ENCODE data around the gene SLC22A23.

Gene SLC22A23

DNA sequence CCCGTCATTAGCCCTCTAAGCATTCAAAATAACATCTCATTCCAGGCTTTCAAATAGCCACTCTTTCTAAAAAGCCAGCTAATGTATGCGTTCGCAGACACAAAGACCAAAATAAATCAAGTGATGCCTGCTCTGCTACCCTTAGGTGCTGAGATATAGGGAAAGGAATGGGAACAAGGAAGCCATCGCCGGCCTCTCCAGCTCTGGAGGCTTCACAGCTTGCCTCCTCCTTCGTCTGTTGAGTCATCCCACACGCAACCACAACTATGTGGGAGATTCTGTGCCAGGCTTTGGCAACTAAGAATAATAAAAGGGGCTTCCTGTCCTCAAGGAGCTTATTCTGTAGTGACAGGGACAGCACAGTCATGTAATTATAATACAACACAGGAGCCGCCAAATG is 27.3 kb upstream of the SLC22A23 start:
- Histone ChIP-seq H4K20me1 (ENCODE audit: control insufficient read depth, insufficient read depth, low read depth, low read length) (no peaks in the 10 kb centered on the region), H3K36me3 (ENCODE audit: control insufficient read depth, low read length) (no peaks in the 10 kb centered on the region), H3K4me1 (ENCODE audit: control insufficient read depth, low read length) (no peaks in the 10 kb centered on the region), H3K79me2 (ENCODE audit: control insufficient read depth, low read length) (no peaks in the 10 kb centered on the region), H3K9me3 (ENCODE audit: control insufficient read depth, insufficient read depth, low read length) (peaks cover 4% of the 10 kb centered on the region; the same call in 1 of the 2 replicates), H3K27me3 (ENCODE audit: control insufficient read depth, low read length) (no peaks in the 10 kb centered on the region; the same call in 1 of the 2 replicates), H3K4me2 (ENCODE audit: low read length) (no peak overlapping the region), H3K4me3 (ENCODE audit: low read length) (no peak overlapping the region), H3F3A (ENCODE audit: control insufficient read depth, insufficient read depth) (no peaks in the 10 kb centered on the region), H3K27ac (ENCODE audit: low read depth, low read length) (no peak overlapping the region), H3K9me2 (replicated peaks; ENCODE audit: control insufficient read depth, low read length) (no peaks in the 10 kb centered on the region)
- TF ChIP-seq EZH2phosphoT487 (IDR thresholded peaks at IDR 0.05; ENCODE audit: borderline replicate concordance, low read length) = no peak
- TF ChIP-seq, protein P1, sequence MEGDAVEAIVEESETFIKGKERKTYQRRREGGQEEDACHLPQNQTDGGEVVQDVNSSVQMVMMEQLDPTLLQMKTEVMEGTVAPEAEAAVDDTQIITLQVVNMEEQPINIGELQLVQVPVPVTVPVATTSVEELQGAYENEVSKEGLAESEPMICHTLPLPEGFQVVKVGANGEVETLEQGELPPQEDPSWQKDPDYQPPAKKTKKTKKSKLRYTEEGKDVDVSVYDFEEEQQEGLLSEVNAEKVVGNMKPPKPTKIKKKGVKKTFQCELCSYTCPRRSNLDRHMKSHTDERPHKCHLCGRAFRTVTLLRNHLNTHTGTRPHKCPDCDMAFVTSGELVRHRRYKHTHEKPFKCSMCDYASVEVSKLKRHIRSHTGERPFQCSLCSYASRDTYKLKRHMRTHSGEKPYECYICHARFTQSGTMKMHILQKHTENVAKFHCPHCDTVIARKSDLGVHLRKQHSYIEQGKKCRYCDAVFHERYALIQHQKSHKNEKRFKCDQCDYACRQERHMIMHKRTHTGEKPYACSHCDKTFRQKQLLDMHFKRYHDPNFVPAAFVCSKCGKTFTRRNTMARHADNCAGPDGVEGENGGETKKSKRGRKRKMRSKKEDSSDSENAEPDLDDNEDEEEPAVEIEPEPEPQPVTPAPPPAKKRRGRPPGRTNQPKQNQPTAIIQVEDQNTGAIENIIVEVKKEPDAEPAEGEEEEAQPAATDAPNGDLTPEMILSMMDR (IDR thresholded peaks at IDR 0.05; ENCODE audit: low read depth, low read length, poor library complexity, severe bottlenecking) = no peak

DNA sequence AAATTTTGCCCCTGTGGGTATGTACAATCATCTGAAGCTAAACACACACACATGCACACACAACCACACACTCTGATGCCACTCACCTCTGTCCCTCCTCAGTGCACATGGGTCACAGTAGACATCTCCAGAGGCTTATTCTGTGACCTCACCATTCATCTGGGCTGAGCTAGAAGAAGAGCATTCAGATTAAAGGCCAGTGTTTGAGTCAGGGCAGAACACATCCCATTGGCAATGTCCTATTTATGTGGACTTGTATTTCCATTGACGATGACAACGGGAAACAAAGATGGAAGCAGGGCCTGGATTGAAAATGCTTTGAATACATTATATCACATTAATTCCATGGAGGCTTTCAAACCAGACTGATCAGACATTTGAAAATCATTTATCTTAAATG is 26.8 kb upstream of the SLC22A23 start:
- Histone ChIP-seq H3K27ac (ENCODE audit: low read depth, low read length) (no peak overlapping the region), H3F3A (ENCODE audit: control insufficient read depth, insufficient read depth) (no peaks in the 10 kb centered on the region), H3K27me3 (ENCODE audit: control insufficient read depth, low read length) (no peaks in the 10 kb centered on the region; the same call in 1 of the 2 replicates), H3K4me2 (ENCODE audit: low read length) (no peak overlapping the region), H4K20me1 (ENCODE audit: control insufficient read depth, insufficient read depth, low read depth, low read length) (no peaks in the 10 kb centered on the region), H3K4me3 (ENCODE audit: low read length) (no peak overlapping the region), H3K9me3 (ENCODE audit: control insufficient read depth, insufficient read depth, low read length) (peaks cover 4% of the 10 kb centered on the region; the same call in 1 of the 2 replicates), H3K36me3 (ENCODE audit: control insufficient read depth, low read length) (no peaks in the 10 kb centered on the region), H3K9me2 (replicated peaks; ENCODE audit: control insufficient read depth, low read length) (no peaks in the 10 kb centered on the region), H3K4me1 (ENCODE audit: control insufficient read depth, low read length) (no peaks in the 10 kb centered on the region), H3K79me2 (ENCODE audit: control insufficient read depth, low read length) (no peaks in the 10 kb centered on the region)
- TF ChIP-seq, protein P1 (IDR thresholded peaks at IDR 0.05; ENCODE audit: low read depth, low read length, poor library complexity, severe bottlenecking) = no peak
- no peak for TF ChIP-seq EZH2phosphoT487 (IDR thresholded peaks at IDR 0.05; ENCODE audit: borderline replicate concordance, low read length)

DNA sequence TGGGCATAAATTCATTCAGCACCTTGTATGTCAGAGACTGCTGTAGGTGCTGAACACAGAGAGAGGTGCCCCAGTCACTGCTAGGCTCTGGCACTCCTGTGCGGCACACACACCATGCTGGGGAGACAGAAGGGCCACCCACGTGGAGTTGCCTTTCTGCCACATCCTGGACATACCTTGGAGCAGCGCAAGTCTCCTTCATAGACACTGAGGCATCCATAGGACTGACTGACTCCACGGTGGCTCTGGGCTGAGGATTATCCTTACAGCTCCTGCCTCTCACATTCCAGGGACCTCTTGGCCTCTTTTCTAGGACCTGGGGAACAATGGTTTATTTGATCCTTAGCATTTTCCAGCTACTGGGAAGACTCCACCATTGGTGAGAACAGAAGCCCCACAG is 26.0 kb upstream of the SLC22A23 start:
- H3K27me3 ChIP-seq (ENCODE audit: control insufficient read depth, low read length) = no peaks in the 10 kb centered on the region; the same call in 1 of the 2 replicates
- no peaks in the 10 kb centered on the region for H3K9me2 ChIP-seq (replicated peaks; ENCODE audit: control insufficient read depth, low read length)
- H3K4me3 ChIP-seq (ENCODE audit: low read length) = no peak overlapping the region
- TF ChIP-seq EZH2phosphoT487 (IDR thresholded peaks at IDR 0.05; ENCODE audit: borderline replicate concordance, low read length) = no peak
- TF ChIP-seq, protein P1 (IDR thresholded peaks at IDR 0.05; ENCODE audit: low read depth, low read length, poor library complexity, severe bottlenecking) = no peak
- H3K36me3 ChIP-seq (ENCODE audit: control insufficient read depth, low read length) = no peaks in the 10 kb centered on the region
- no peaks in the 10 kb centered on the region for H3K4me1 ChIP-seq (ENCODE audit: control insufficient read depth, low read length)
- H3K9me3 ChIP-seq (ENCODE audit: control insufficient read depth, insufficient read depth, low read length) = peaks cover 4% of the 10 kb centered on the region; the same call in 1 of the 2 replicates
- no peak overlapping the region for H3K4me2 ChIP-seq (ENCODE audit: low read length)
- H4K20me1 ChIP-seq (ENCODE audit: control insufficient read depth, insufficient read depth, low read depth, low read length) = no peaks in the 10 kb centered on the region
- no peaks in the 10 kb centered on the region for H3K79me2 ChIP-seq (ENCODE audit: control insufficient read depth, low read length)
- no peaks in the 10 kb centered on the region for H3F3A ChIP-seq (ENCODE audit: control insufficient read depth, insufficient read depth)
- H3K27ac ChIP-seq (ENCODE audit: low read depth, low read length) = no peak overlapping the region

Measured in DOHH2 (cell line).